Chondrocyte (in vitro differentiated cells): Measurements from ENCODE around the gene ERC1. TPM values are rescaled to one million over a fixed set of nuclear protein-coding genes. Genes with fewer than 3 reads are reported as not detected.

ENCODE experiments used
- DNase-seq: peaks from one replicate; pipeline ENCODE4 v3.0.0; 2021; ENCODE audit warnings: mixed read lengths, low spot score
- H3K27ac Mint-ChIP-seq: one replicate; pipeline ENCODE4 v1.8.0; 2021; ENCODE audit warnings: mild to moderate bottlenecking, moderate library complexity, mixed read lengths; ENCODE audit not compliant: unreplicated experiment
- H3K27me3 Mint-ChIP-seq: 2 replicates; pipeline ENCODE4 v1.8.0; 2021; ENCODE audit warnings: low read depth, mixed read lengths
- H3K36me3 Mint-ChIP-seq: 2 replicates; pipeline ENCODE4 v1.8.0; 2021; ENCODE audit warnings: low read depth, mixed read lengths
- H3K4me1 Mint-ChIP-seq: 2 replicates; pipeline ENCODE4 v1.8.0; 2021; ENCODE audit warnings: low read depth, mild to moderate bottlenecking, mixed read lengths
- H3K4me3 Mint-ChIP-seq: one replicate; pipeline ENCODE4 v1.8.0; 2021; ENCODE audit warnings: mild to moderate bottlenecking, moderate library complexity, mixed read lengths; ENCODE audit not compliant: unreplicated experiment
- H3K9me3 Mint-ChIP-seq: 2 replicates; pipeline ENCODE4 v1.8.0; 2021; ENCODE audit warnings: low read depth, mixed read lengths
- total RNA-seq: library from RNA; stranded (reverse); gene quantifications from 3 replicates; pipeline ENCODE4 v1.2.1, GENCODE V29; 2021
- TF ChIP-seq, protein P1 (sequence below): fragments of 200-600 bp; sonication (generic); IDR thresholded peaks from 2 replicates; pipeline ENCODE4 v1.5.0; 2021; ENCODE audit warnings: antibody characterized with exemption, mild to moderate bottlenecking, moderate library complexity

The ERC1 gene
- total RNA-seq, 1 donor from 2014 or later: 79.3 TPM

DNA sequence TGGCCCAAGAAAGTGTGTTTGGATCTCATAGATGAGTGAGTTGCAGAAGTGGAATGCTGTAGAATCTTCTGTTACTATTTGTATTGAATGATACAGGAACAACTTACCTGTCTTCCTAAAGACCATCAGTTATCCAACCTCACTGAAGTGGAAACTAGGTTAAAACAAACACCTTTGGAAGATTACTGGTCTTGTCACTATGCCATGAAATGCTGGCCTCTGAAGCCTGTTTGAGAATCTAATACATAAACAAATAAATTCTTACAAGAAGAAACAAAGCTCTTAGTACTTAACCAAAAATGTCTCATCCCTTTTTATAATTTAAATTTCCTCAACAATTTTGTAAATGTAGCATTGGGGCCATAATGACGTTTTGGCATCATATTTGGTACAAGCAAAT, 448.2 kb downstream of the ERC1 start:
- TF ChIP-seq, protein P1, sequence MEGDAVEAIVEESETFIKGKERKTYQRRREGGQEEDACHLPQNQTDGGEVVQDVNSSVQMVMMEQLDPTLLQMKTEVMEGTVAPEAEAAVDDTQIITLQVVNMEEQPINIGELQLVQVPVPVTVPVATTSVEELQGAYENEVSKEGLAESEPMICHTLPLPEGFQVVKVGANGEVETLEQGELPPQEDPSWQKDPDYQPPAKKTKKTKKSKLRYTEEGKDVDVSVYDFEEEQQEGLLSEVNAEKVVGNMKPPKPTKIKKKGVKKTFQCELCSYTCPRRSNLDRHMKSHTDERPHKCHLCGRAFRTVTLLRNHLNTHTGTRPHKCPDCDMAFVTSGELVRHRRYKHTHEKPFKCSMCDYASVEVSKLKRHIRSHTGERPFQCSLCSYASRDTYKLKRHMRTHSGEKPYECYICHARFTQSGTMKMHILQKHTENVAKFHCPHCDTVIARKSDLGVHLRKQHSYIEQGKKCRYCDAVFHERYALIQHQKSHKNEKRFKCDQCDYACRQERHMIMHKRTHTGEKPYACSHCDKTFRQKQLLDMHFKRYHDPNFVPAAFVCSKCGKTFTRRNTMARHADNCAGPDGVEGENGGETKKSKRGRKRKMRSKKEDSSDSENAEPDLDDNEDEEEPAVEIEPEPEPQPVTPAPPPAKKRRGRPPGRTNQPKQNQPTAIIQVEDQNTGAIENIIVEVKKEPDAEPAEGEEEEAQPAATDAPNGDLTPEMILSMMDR: no peak

GRCh38 chr12:1439687-1440086, 448.7 kb downstream of the ERC1 start:
- Mint-ChIP-seq H3K36me3 (no peaks in the 10 kb centered on the region), H3K9me3 (no peaks in the 10 kb centered on the region), H3K27me3 (no peaks in the 10 kb centered on the region), H3K4me1 (peaks cover 39% of the 10 kb centered on the region), H3K4me3 (no peak overlapping the region), H3K27ac (no peak overlapping the region)
- DNase-seq: no peak
- TF ChIP-seq, protein P1: no peak

More for the DNA sequence above, 448.2 kb downstream of the ERC1 start:
- no peaks in the 10 kb centered on the region for H3K9me3 Mint-ChIP-seq
- no peak overlapping the region for H3K4me3 Mint-ChIP-seq
- no peak overlapping the region for H3K27ac Mint-ChIP-seq
- no peak for DNase-seq
- peaks cover 38% of the 10 kb centered on the region for H3K4me1 Mint-ChIP-seq
- no peaks in the 10 kb centered on the region for H3K36me3 Mint-ChIP-seq
- no peaks in the 10 kb centered on the region for H3K27me3 Mint-ChIP-seq

- peaks cover 32% of the 10 kb centered on the region for H3K4me1 Mint-ChIP-seq
- H3K27ac Mint-ChIP-seq: peak overlapping the region; percentile 97
- DNase-seq: no peak
- H3K4me3 Mint-ChIP-seq: peak overlapping the region; percentile 57
- H3K9me3 Mint-ChIP-seq: no peaks in the 10 kb centered on the region
- TF ChIP-seq, protein P1: no peak
- no peaks in the 10 kb centered on the region for H3K27me3 Mint-ChIP-seq
- H3K36me3 Mint-ChIP-seq: no peaks in the 10 kb centered on the region
Measured at GRCh38 chr12:1443421-1444141, 452.6 kb downstream of the ERC1 start.

DNA sequence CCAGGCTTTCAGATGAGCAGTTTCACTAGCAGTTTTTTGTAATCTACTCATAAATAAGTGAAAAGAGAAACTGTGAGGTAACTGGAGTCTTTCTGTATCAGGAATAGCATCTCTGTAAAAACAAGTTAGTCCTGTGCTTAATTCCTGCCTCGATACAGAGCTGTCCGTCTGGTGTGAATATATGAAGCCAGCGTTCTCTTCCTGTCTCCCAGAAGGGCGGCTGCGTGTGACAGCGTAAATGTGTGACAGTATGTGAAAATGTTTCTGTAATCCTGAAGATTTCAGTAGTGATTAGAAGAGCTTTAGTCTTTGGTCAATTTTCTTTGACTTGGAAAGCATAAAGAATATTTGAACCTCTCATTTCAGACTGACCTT, 453.1 kb downstream of the ERC1 start:
- DNase-seq: no peak
- no peaks in the 10 kb centered on the region for H3K9me3 Mint-ChIP-seq
- peaks cover 32% of the 10 kb centered on the region for H3K4me1 Mint-ChIP-seq
- no peaks in the 10 kb centered on the region for H3K36me3 Mint-ChIP-seq
- no peaks in the 10 kb centered on the region for H3K27me3 Mint-ChIP-seq
- peak overlapping the region; percentile 97 for H3K27ac Mint-ChIP-seq
- TF ChIP-seq, protein P1: no peak
- peak overlapping the region; percentile 57 for H3K4me3 Mint-ChIP-seq

- Mint-ChIP-seq H3K4me3 (no peak overlapping the region), H3K4me1 (peaks cover 32% of the 10 kb centered on the region), H3K36me3 (no peaks in the 10 kb centered on the region), H3K9me3 (no peaks in the 10 kb centered on the region), H3K27me3 (no peaks in the 10 kb centered on the region), H3K27ac (peak overlapping the region; percentile 61)
- TF ChIP-seq, protein P1: no peak
- no peak for DNase-seq
Measured at GRCh38 chr12:1445807-1446206, 454.8 kb downstream of the ERC1 start.
